RPMI7951 (cell line): ENCODE data around the gene BCAN. TPM values are rescaled to one million over a fixed set of nuclear protein-coding genes. Genes with fewer than 3 reads are reported as not detected.

Source experiments
- DNase-seq: peaks from one replicate; pipeline ENCODE4 v3.0.0-alpha.2; 2012; ENCODE audit warnings: low read depth
- total RNA-seq: library from RNA; depleted of rRNA; stranded (reverse); fragments of >200 nt; shearing (Covaris generic); gene quantifications from 2 replicates; pipeline ENCODE4 v1.2.3, GENCODE V29; 2014

Gene BCAN
- total RNA-seq, 1 experiment from 2014 or later, result 0.12 TPM

- no peak for DNase-seq
Measured at GRCh38 chr1:156676114-156676819, 34.4 kb downstream of the BCAN start.

- DNase-seq, result peak; percentile 75
Measured at GRCh38 chr1:156676820-156677615, 35.1 kb downstream of the BCAN start, which contains the start of gene NES. Gene NES (minus strand): TSS chr1:156677407. CDS start chr1:156677264, 143 bp downstream.

- peak; percentile 77 for DNase-seq
Measured at GRCh38 chr1:156677616-156678596, 36.0 kb downstream of the BCAN start.

GRCh38 chr1:156680056-156680455 lies 38.1 kb downstream of the BCAN start:
- DNase-seq, result no peak

GRCh38 chr1:156681196-156681960 lies 39.5 kb downstream of the BCAN start:
- DNase-seq, result no peak

GRCh38 chr1:156682166-156682890 lies 40.4 kb downstream of the BCAN start:
- no peak for DNase-seq

GRCh38 chr1:156684227-156684782 lies 42.4 kb downstream of the BCAN start:
- DNase-seq, result no peak

- DNase-seq, result peak; percentile 78
Measured at GRCh38 chr1:156689035-156689952, 47.4 kb downstream of the BCAN start.

GRCh38 chr1:156689953-156690674 lies 48.2 kb downstream of the BCAN start:
- DNase-seq, result no peak

- DNase-seq, result no peak
Measured at GRCh38 chr1:156690675-156691036, 48.7 kb downstream of the BCAN start.

GRCh38 chr1:156691191-156691590 lies 49.3 kb downstream of the BCAN start:
- no peak for DNase-seq

GRCh38 chr1:156691665-156692440 lies 49.9 kb downstream of the BCAN start:
- DNase-seq, result peak; percentile 61

GRCh38 chr1:156692441-156692924 lies 50.6 kb downstream of the BCAN start:
- DNase-seq, result no peak

- DNase-seq, result no peak
Measured at GRCh38 chr1:156692925-156693847, 51.3 kb downstream of the BCAN start.

- no peak for DNase-seq
Measured at GRCh38 chr1:156693848-156694689, 52.2 kb downstream of the BCAN start.

- DNase-seq, result no peak
Measured at GRCh38 chr1:156694690-156694962, 52.7 kb downstream of the BCAN start.
